MCF 10A (cell line): ENCODE results near the gene ECM2. TPM values are rescaled to one million over a fixed set of nuclear protein-coding genes. Genes with fewer than 3 reads are reported as not detected.

Experiments
- BruUV-seq: library from RNA; stranded (reverse); fragments of 400-500 nt; replicated peaks from 2 replicates; lab custom pipeline; 2021; lab: Mats Ljungman, UMichigan
- CTCF ChIA-PET: fragments of 300-600 bp; sonication (Branson Sonifier 250); formaldehyde crosslinking; extraction: SDS; loops from one replicate; lab custom pipeline; 2021; ENCODE audit warnings: antibody characterized with exemption, inconsistent platforms; lab: Yijun Ruan, JAX
- POLR2A ChIA-PET: fragments of 300-600, 350-650 bp; sonication (Branson Sonifier 250); formaldehyde crosslinking; extraction: SDS; loops from one replicate; lab custom pipeline; 2020; ENCODE audit warnings: antibody characterized with exemption, inconsistent platforms; lab: Yijun Ruan, JAX
- DNase-seq: peaks from one replicate; pipeline ENCODE4 v3.0.0-alpha.2; 2018; ENCODE audit not compliant: unreplicated experiment
- H3K27ac Mint-ChIP-seq: one replicate; pipeline ENCODE4 v1.8.0; 2022; ENCODE audit warnings: mild to moderate bottlenecking, low read depth, mixed read lengths; ENCODE audit not compliant: unreplicated experiment
- H3K27me3 Mint-ChIP-seq: one replicate; pipeline ENCODE4 v1.8.0; 2022; ENCODE audit warnings: mixed read lengths; ENCODE audit not compliant: insufficient read depth, unreplicated experiment
- H3K36me3 Mint-ChIP-seq: one replicate; pipeline ENCODE4 v1.8.0; 2022; ENCODE audit warnings: mild to moderate bottlenecking, moderate library complexity, mixed read lengths; ENCODE audit not compliant: insufficient read depth, unreplicated experiment
- H3K4me1 Mint-ChIP-seq: one replicate; pipeline ENCODE4 v1.8.0; 2022; ENCODE audit warnings: mixed read lengths; ENCODE audit not compliant: insufficient read depth, unreplicated experiment
- H3K4me3 Mint-ChIP-seq: one replicate; pipeline ENCODE4 v1.8.0; 2022; ENCODE audit warnings: mild to moderate bottlenecking, moderate library complexity, mixed read lengths; ENCODE audit not compliant: unreplicated experiment
- H3K9me3 Mint-ChIP-seq: one replicate; pipeline ENCODE4 v1.8.0; 2022; ENCODE audit warnings: mixed read lengths; ENCODE audit not compliant: unreplicated experiment
- intact Hi-C: fragments of 100-400 bp; cut with micrococcal nuclease; formaldehyde crosslinking; loops from 2 replicates; pipeline ENCODE4 v1.14.1; 2022
- microRNA-seq: library from miRNA; unstranded; fragments of <30 nt; microRNA quantifications from one replicate; pipeline ENCODE4 v1.2.0, GENCODE V29; 2022
- total RNA-seq: library from RNA; stranded (reverse); gene quantifications from 2 replicates; pipeline ENCODE4 v1.2.3, GENCODE V29; 2022
- TF ChIP-seq, protein P1 (sequence below): fragments of 200-600 bp; IDR thresholded peaks from one replicate; pipeline ENCODE4 v1.8.0; 2022; ENCODE audit warnings: antibody characterized with exemption, mild to moderate bottlenecking; ENCODE audit not compliant: unreplicated experiment

The ECM2 gene
- total RNA-seq, 1 experiment from 2014 or later: 13.5 TPM

DNA sequence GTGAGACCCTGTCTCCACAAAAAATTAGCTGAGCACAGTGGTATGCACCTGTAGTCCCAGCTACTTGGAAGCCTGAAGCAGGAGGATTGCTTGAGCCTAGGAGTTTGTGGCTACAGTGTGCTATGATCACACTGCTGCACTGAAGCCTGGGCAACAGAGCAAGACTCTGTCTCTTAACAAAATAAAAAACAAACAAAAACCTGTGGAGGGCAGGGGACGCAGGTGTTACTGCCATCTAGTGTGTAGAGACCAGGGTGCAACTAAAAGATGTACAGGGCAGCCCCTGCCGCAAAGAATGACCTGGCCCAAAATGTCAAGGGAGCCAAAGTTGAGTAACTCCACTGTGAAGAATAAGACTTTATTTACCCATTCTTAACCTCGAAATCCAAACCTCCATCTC is 80.6 kb downstream of the ECM2 start:
- Mint-ChIP-seq H3K36me3 (no peaks in the 10 kb centered on the region), H3K4me1 (no peaks in the 10 kb centered on the region), H3K27ac (no peak overlapping the region), H3K4me3 (no peak overlapping the region), H3K27me3 (no peaks in the 10 kb centered on the region), H3K9me3 (no peaks in the 10 kb centered on the region)
- ChIA-PET CTCF (interaction anchor here (1.0 to 2.0 kb wide), 4 partner anchors 9 to 122 kb away, joined by 3 to 6 read pairs (median 4); no protein-coding TSS in a partner anchor), POLR2A (no interaction called here)
- DNase-seq: peak; percentile 30
- BruUV-seq: no TSS peak
- TF ChIP-seq, protein P1, sequence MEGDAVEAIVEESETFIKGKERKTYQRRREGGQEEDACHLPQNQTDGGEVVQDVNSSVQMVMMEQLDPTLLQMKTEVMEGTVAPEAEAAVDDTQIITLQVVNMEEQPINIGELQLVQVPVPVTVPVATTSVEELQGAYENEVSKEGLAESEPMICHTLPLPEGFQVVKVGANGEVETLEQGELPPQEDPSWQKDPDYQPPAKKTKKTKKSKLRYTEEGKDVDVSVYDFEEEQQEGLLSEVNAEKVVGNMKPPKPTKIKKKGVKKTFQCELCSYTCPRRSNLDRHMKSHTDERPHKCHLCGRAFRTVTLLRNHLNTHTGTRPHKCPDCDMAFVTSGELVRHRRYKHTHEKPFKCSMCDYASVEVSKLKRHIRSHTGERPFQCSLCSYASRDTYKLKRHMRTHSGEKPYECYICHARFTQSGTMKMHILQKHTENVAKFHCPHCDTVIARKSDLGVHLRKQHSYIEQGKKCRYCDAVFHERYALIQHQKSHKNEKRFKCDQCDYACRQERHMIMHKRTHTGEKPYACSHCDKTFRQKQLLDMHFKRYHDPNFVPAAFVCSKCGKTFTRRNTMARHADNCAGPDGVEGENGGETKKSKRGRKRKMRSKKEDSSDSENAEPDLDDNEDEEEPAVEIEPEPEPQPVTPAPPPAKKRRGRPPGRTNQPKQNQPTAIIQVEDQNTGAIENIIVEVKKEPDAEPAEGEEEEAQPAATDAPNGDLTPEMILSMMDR: peak; percentile 22
- intact Hi-C loops: no loop called here

DNA sequence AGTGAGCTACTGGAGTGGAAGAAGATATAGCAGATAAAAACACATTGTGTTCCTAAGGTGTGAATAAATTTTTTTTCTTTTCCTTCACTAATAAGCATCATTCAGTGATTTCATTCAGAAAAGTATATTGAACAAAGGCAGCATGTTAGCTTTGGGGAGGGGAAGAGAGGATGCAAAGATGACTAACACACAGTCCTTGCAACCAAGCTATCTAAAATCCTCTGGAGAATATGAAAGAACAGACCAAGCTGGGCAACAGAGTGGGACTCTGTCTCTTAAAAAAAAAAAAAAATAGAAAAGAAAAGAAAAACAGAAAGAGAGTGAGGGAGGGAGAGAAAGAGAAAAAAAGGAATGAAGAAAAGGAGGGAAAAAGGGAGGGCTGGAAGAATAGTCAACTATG is 89.3 kb downstream of the ECM2 start:
- POLR2A ChIA-PET: interaction anchor here (1.2 to 1.8 kb wide), 2 partner anchors 16 to 34 kb away, joined by 4 read pairs; no protein-coding TSS in a partner anchor
- Mint-ChIP-seq H3K4me1 (no peaks in the 10 kb centered on the region), H3K36me3 (no peaks in the 10 kb centered on the region), H3K9me3 (no peaks in the 10 kb centered on the region), H3K4me3 (no peak overlapping the region), H3K27ac (peak overlapping the region; percentile 66), H3K27me3 (no peaks in the 10 kb centered on the region)
- intact Hi-C loops: no loop called here
- BruUV-seq: no TSS peak
- TF ChIP-seq, protein P1: no peak
- no peak for DNase-seq
- CTCF ChIA-PET: interaction anchor here (1.0 to 2.1 kb wide), 3 partner anchors 9 to 188 kb away, joined by 4 to 7 read pairs (median 6); no protein-coding TSS in a partner anchor

Small RNA genes within 50 kb of the gene (microRNA-seq; reads per million reads assigned to microRNA genes)
- not detected for gene MIR4670

Other genes with a start within 250 kb of the ECM2 start
- 390 and 403 TPM in 2 replicates for gene IARS1, start 242.3 kb downstream of the ECM2 start, total RNA-seq
- gene NOL8, start 210.6 kb downstream of the ECM2 start, total RNA-seq: 38.7 and 41.8 TPM in 2 replicates
- gene CENPP, start 210.0 kb downstream of the ECM2 start, total RNA-seq: 1.5 and 4.2 TPM in 2 replicates
- not detected in 2 replicates for gene OGN, start 131.4 kb downstream of the ECM2 start, total RNA-seq
- 0.61 and 1.4 TPM in 2 replicates for gene OMD, start 111.5 kb downstream of the ECM2 start, total RNA-seq
- gene ASPN, start 53.5 kb downstream of the ECM2 start, total RNA-seq: 0.12 TPM in 1 of 2 replicates, not detected in the other
- gene IPPK, start 134.1 kb upstream of the ECM2 start, total RNA-seq: 16.3 and 16.6 TPM in 2 replicates
- gene BICD2, start 228.8 kb upstream of the ECM2 start, total RNA-seq: 23.1 and 23.5 TPM in 2 replicates